H1 (cell line): ENCODE data around the gene CPSF7. TPM values are rescaled to one million over a fixed set of nuclear protein-coding genes. Genes with fewer than 3 reads are reported as not detected.

ENCODE experiments used
- CTCF ChIA-PET: fragments of 300-600 bp; sonication (Branson Sonifier 250); formaldehyde crosslinking; loops from one replicate; lab custom pipeline; 2021; ENCODE audit not compliant: partially characterized antibody; lab: Charles Lee
- POLR2A ChIA-PET: fragments of 300-600 bp; sonication (Branson Sonifier 250); formaldehyde crosslinking; loops from one replicate; lab custom pipeline; 2021; ENCODE audit warnings: inconsistent platforms; ENCODE audit not compliant: partially characterized antibody; lab: Charles Lee
- DNase-seq, 2 experiments: peaks; one replicate each; pipeline versions ENCODE4 v3.0.0 to v3.0.0-alpha.2; 2010 to 2022; ENCODE audit warnings: low spot score in 2 of 2, low read depth in 1 of 2, mixed read lengths in 1 of 2
- FAIRE-seq: peaks from 2 replicates; lab custom pipeline; 2011; peaks lifted over from hg19 to GRCh38; lab: Jason Lieb, UNC
- H2AFZ ChIP-seq: 2 replicates; pipeline ENCODE4 v1.8.1; 2012; ENCODE audit warnings: low read length, inconsistent platforms
- H2AK5ac ChIP-seq: 2 replicates; pipeline ENCODE4 v1.6.1; 2013; ENCODE audit warnings: low read depth, low read length
- H2BK120ac ChIP-seq: replicated peaks from 2 replicates; pipeline ENCODE3; 2013; ENCODE audit warnings: low read depth, low read length, inconsistent platforms
- H2BK12ac ChIP-seq: 2 replicates; pipeline ENCODE4 v1.6.1; 2013; ENCODE audit warnings: low read depth, low read length
- H2BK15ac ChIP-seq: 2 replicates; pipeline ENCODE4 v1.6.1; 2013; ENCODE audit warnings: low read length
- H2BK20ac ChIP-seq: 2 replicates; pipeline ENCODE4 v1.6.1; 2013; ENCODE audit warnings: low read length
- H2BK5ac ChIP-seq: 2 replicates; pipeline ENCODE4 v1.6.1; 2013; ENCODE audit warnings: low read depth, low read length
- H3K14ac ChIP-seq: 2 replicates; pipeline ENCODE4 v1.6.1; 2013; ENCODE audit warnings: inconsistent platforms; ENCODE audit not compliant: insufficient read length
- H3K18ac ChIP-seq: 2 replicates; pipeline ENCODE4 v1.6.1; 2013; ENCODE audit warnings: low read length; ENCODE audit errors: extremely low read depth
- H3K23ac ChIP-seq: 2 replicates; pipeline ENCODE4 v1.6.1; 2013; ENCODE audit warnings: inconsistent platforms; ENCODE audit not compliant: insufficient read length
- H3K23me2 ChIP-seq: 2 replicates; pipeline ENCODE4 v1.6.1; 2013; ENCODE audit warnings: low read depth, low read length
- H3K27ac ChIP-seq: 2 replicates; pipeline ENCODE4 v1.6.1; 2011; ENCODE audit warnings: low read depth, low read length, inconsistent platforms
- H3K27me3 ChIP-seq, 4 experiments: replicated peaks in 1 of 4; 1 replicate in 1 of 4; 2 replicates in 3 of 4; pipeline versions ENCODE4 v1.6.1 to v1.8.1; 2011 to 2013; ENCODE audit warnings: low read length in 3 of 4, mild to moderate bottlenecking in 3 of 4, inconsistent platforms in 2 of 4, mixed read lengths in 2 of 4, moderate library complexity in 1 of 4; ENCODE audit not compliant: control insufficient read depth in 3 of 4, insufficient read depth in 3 of 4; ENCODE audit errors: extremely low read depth in 1 of 4
- H3K36me3 ChIP-seq, 4 experiments: 2 replicates each; pipeline versions ENCODE4 v1.6.1 to v1.8.1; 2011 to 2013; ENCODE audit warnings: mild to moderate bottlenecking in 4 of 4, low read length in 3 of 4, moderate library complexity in 2 of 4, control low read depth in 1 of 4, inconsistent platforms in 1 of 4; ENCODE audit not compliant: insufficient read depth in 4 of 4, control insufficient read depth in 2 of 4
- H3K4ac ChIP-seq: replicated peaks from 2 replicates; pipeline ENCODE3; 2013; ENCODE audit warnings: low read length, low read depth, mixed read lengths, inconsistent platforms; ENCODE audit not compliant: insufficient read length
- H3K4me1 ChIP-seq, 4 experiments: replicated peaks in 1 of 4; 1 replicate in 1 of 4; 2 replicates in 3 of 4; pipeline versions ENCODE4 v1.6.1 to v1.8.1; 2011 to 2013; ENCODE audit warnings: low read length in 3 of 4, inconsistent platforms in 2 of 4, mixed read lengths in 1 of 4; ENCODE audit not compliant: insufficient read depth in 4 of 4, control insufficient read depth in 3 of 4
- H3K4me2 ChIP-seq, 2 experiments: 2 replicates each; pipeline versions ENCODE4 v1.6.1 to v1.8.1; 2011 to 2013; ENCODE audit warnings: low read depth in 2 of 2, low read length in 2 of 2, control low read depth in 1 of 2, inconsistent platforms in 1 of 2, mild to moderate bottlenecking in 1 of 2; ENCODE audit not compliant: insufficient read depth in 1 of 2
- H3K4me3 ChIP-seq, 4 experiments: fragments of 200-600, 300-600 bp in 1 of 4; sonication (generic), shearing (Covaris generic), sonication (Bioruptor Twin) in 1 of 4; 2 replicates each; pipeline versions ENCODE4 v1.5.1 to v1.8.1; 2011 to 2016; ENCODE audit warnings: low read length in 4 of 4, low read depth in 3 of 4, control low read depth in 2 of 4, inconsistent platforms in 2 of 4, mild to moderate bottlenecking in 2 of 4, mixed read lengths in 1 of 4, moderate library complexity in 1 of 4; ENCODE audit not compliant: insufficient read depth in 2 of 4; ENCODE audit errors: extremely low read depth in 1 of 4
- H3K56ac ChIP-seq: replicated peaks from 2 replicates; pipeline ENCODE3; 2013; ENCODE audit warnings: low read depth, mild to moderate bottlenecking, mixed read lengths, low read length, inconsistent platforms; ENCODE audit not compliant: insufficient read length
- H3K79me1 ChIP-seq: 2 replicates; pipeline ENCODE4 v1.6.1; 2013; ENCODE audit warnings: low read depth, low read length, control low read depth
- H3K79me2 ChIP-seq, 2 experiments: 2 replicates each; pipeline versions ENCODE4 v1.6.1 to v1.8.1; 2012 to 2013; ENCODE audit warnings: low read length in 2 of 2, mild to moderate bottlenecking in 2 of 2, inconsistent platforms in 1 of 2; ENCODE audit not compliant: insufficient read depth in 2 of 2, control insufficient read depth in 1 of 2
- H3K9ac ChIP-seq, 4 experiments: replicated peaks in 1 of 4; 1 replicate in 1 of 4; 2 replicates in 3 of 4; pipeline versions ENCODE4 v1.6.1 to v1.8.1; 2011 to 2013; ENCODE audit warnings: low read depth in 3 of 4, low read length in 3 of 4, control low read depth in 2 of 4, mild to moderate bottlenecking in 2 of 4, moderate library complexity in 2 of 4, inconsistent platforms in 1 of 4; ENCODE audit errors: extremely low read depth in 1 of 4
- H3K9me3 ChIP-seq, 2 experiments: 2 replicates each; pipeline versions ENCODE4 v1.6.1 to v1.8.1; 2012 to 2013; ENCODE audit warnings: mild to moderate bottlenecking in 2 of 2, moderate library complexity in 2 of 2, control low read depth in 1 of 2, inconsistent platforms in 1 of 2, low read depth in 1 of 2, low read length in 1 of 2, mixed read lengths in 1 of 2; ENCODE audit not compliant: insufficient read depth in 2 of 2
- H4K20me1 ChIP-seq, 2 experiments: replicated peaks in 1 of 2; 2 replicates each; pipeline versions ENCODE3 to v1.8.1; 2011 to 2013; ENCODE audit warnings: inconsistent platforms in 2 of 2, low read length in 2 of 2, mild to moderate bottlenecking in 1 of 2; ENCODE audit not compliant: insufficient read depth in 2 of 2, control insufficient read depth in 1 of 2
- H4K5ac ChIP-seq: 2 replicates; pipeline ENCODE4 v1.6.1; 2013; ENCODE audit warnings: low read length, low read depth, mixed read lengths, inconsistent platforms; ENCODE audit not compliant: insufficient read length
- H4K8ac ChIP-seq: 2 replicates; pipeline ENCODE4 v1.8.0; 2013; ENCODE audit warnings: mild to moderate bottlenecking, moderate library complexity, low read length, inconsistent platforms; ENCODE audit not compliant: insufficient read depth; ENCODE audit errors: extremely low read depth
- H4K91ac ChIP-seq: replicated peaks from 2 replicates; pipeline ENCODE3; 2013; ENCODE audit warnings: low read length, mixed read lengths, inconsistent platforms; ENCODE audit not compliant: insufficient read length
- CHD2 ChIP-seq: IDR thresholded peaks from 2 replicates; pipeline ENCODE4 v1.6.1; 2012; ENCODE audit warnings: low read length, improper control_type of control experiment
- CREB1 ChIP-seq: IDR thresholded peaks from 2 replicates; pipeline ENCODE4 v1.6.1; 2012; ENCODE audit warnings: inconsistent platforms
- E2F6 ChIP-seq: IDR thresholded peaks from 2 replicates; pipeline ENCODE4 v1.6.1; 2012; ENCODE audit warnings: inconsistent platforms
- EZH2 ChIP-seq: fragments of 200-600 bp; sonication (generic); IDR thresholded peaks from 2 replicates; pipeline ENCODE4 v1.7.1; 2012; ENCODE audit warnings: low read depth, mild to moderate bottlenecking, moderate library complexity, low read length, inconsistent platforms; ENCODE audit not compliant: severe bottlenecking
- HDAC6 ChIP-seq: IDR thresholded peaks from one replicate; pipeline ENCODE4 v1.7.1; 2012; ENCODE audit warnings: low read depth, mild to moderate bottlenecking, inconsistent platforms, low read length, moderate library complexity
- RXRA ChIP-seq: IDR thresholded peaks from 2 replicates; pipeline ENCODE4 v1.6.1; 2011; ENCODE audit warnings: low read depth, mild to moderate bottlenecking, low read length, moderate library complexity; ENCODE audit not compliant: insufficient read depth
- SIRT6 ChIP-seq: IDR thresholded peaks from one replicate; pipeline ENCODE4 v1.7.1; 2012; ENCODE audit warnings: low read length, inconsistent platforms
- SRF ChIP-seq: IDR thresholded peaks from 2 replicates; pipeline ENCODE4 v1.6.1; 2011; ENCODE audit warnings: mild to moderate bottlenecking, low read depth, low read length, moderate library complexity
- SUZ12 ChIP-seq: fragments of 200-600 bp; sonication (generic); IDR thresholded peaks from 2 replicates; pipeline ENCODE4 v1.6.1; 2012; ENCODE audit warnings: mild to moderate bottlenecking, inconsistent platforms, low read length, moderate library complexity, mixed read lengths
- USF2 ChIP-seq: IDR thresholded peaks from 2 replicates; pipeline ENCODE4 v1.6.1; 2011; ENCODE audit warnings: low read length, improper control_type of control experiment
- YY1 ChIP-seq: IDR thresholded peaks from 2 replicates; pipeline ENCODE4 v1.6.1; 2011; ENCODE audit warnings: low read depth, mild to moderate bottlenecking, low read length
- WGBS, 2 experiments: shearing (Covaris generic) in 1 of 2; methylation state at CpG; one replicate each; pipeline versions ENCODE4 v1.1.6 to v1.1.7; 2013 to 2015; ENCODE audit warnings: low lambda C conversion rate in 2 of 2, mixed read lengths in 2 of 2, inconsistent platforms in 1 of 2, low coverage in 1 of 2, missing lambda C conversion rate in 1 of 2; ENCODE audit not compliant: insufficient replicate concordance in 2 of 2, insufficient coverage in 1 of 2, insufficient read length in 1 of 2; ENCODE audit errors: extremely low coverage in 1 of 2, missing lambda C conversion rate in 1 of 2; 5-methylcytosine and 5-hydroxymethylcytosine counted together
- polyA plus RNA-seq, 7 experiments: library from polyadenylated mRNA; depleted of rRNA in 3 of 7; stranded (reverse) in 5 of 7; unstranded in 2 of 7; fragments of >200 nt in 5 of 7; fragments of 200-250 nt in 2 of 7; gene quantifications; 1 replicate in 5 of 7; 2 replicates in 1 of 7; 4 replicates in 1 of 7; pipeline versions ENCODE4 v1.2.1 to v1.2.3, GENCODE V29; 2011 to 2013; ENCODE audit warnings: missing spikeins in 2 of 7, mixed read lengths in 2 of 7
- total RNA-seq: library from RNA; stranded (reverse); fragmentation: NEBNext Ultra II Directional; extraction: Animal tissue kit (Norgen Biotek cat#: 25700); gene quantifications from 2 replicates; pipeline ENCODE4 v1.2.1, GENCODE V29; 2021

The CPSF7 gene
- total and polyA plus RNA-seq, 2 of the 8 experiments (the other 6 are each of a cell fraction or from before 2014, with no cell fraction given) = 95.9 to 122 TPM

GRCh38 chr11:61460474-61460881 lies 30.7 kb upstream of the CPSF7 start:
- Histone ChIP-seq H2BK20ac (no peak overlapping the region), H3K4me1 (no peaks in the 10 kb centered on the region), H3K14ac (no peak overlapping the region), H2AK5ac (no peak overlapping the region), H3K9ac (no peak overlapping the region), H3K4me3 (no peak overlapping the region), H3K27me3 (no peaks in the 10 kb centered on the region), H4K5ac (no peak overlapping the region), H3K9me3 (no peaks in the 10 kb centered on the region), H3K4ac (no peak overlapping the region), H2BK12ac (no peak overlapping the region), H2BK5ac (no peak overlapping the region), H4K91ac (no peak overlapping the region), H4K20me1 (no peaks in the 10 kb centered on the region), H3K18ac (no peak overlapping the region), H3K23ac (no peak overlapping the region), H4K8ac (no peak overlapping the region), H2AFZ (no peak overlapping the region), H3K79me1 (no peaks in the 10 kb centered on the region; the same call in 1 of the 2 replicates), H3K79me2 (no peaks in the 10 kb centered on the region), H3K36me3 (peaks cover 0 to 3% (median 0%) of the 10 kb centered on the region in 4 experiments; a peak in 1 of 8 replicates), H3K4me2 (no peak overlapping the region), H2BK120ac (no peak overlapping the region), H3K56ac (no peak overlapping the region), H2BK15ac (no peak overlapping the region), H3K27ac (no peak overlapping the region), H3K23me2 (no peaks in the 10 kb centered on the region)
- POLR2A ChIA-PET = interaction anchor here (0.8 to 3.2 kb wide), 2 partner anchors 14 to 86 kb away, joined by 3 to 12 read pairs; no protein-coding TSS in a partner anchor
- FAIRE-seq (no peak), DNase-seq (no peak)
- CTCF ChIA-PET = interaction anchor here (1.0 to 57.8 kb wide), 6 partner anchors 11 to 178 kb away, joined by 3 to 2106 read pairs (median 5); partner anchors contain the start of gene LRRC10B
- WGBS, 2 experiments = 88% methylated on average over 3 of the region's 3 CpGs; no CpG with 5 or more reads in 1 of the 2 experiments
- TF ChIP-seq SUZ12 (no peak), CREB1 (no peak), CHD2 (no peak), USF2 (no peak), E2F6 (no peak), SRF (no peak), HDAC6 (no peak), EZH2 (no peak), YY1 (no peak), SIRT6 (no peak), RXRA (no peak)
